Measurements from ENCODE around the gene PAK1. TPM values are rescaled to one million over a fixed set of nuclear protein-coding genes. Genes with fewer than 3 reads are reported as not detected.

The PAK1 gene
- total RNA-seq, 1 donor from 2014 or later, result 29.2 TPM

GRCh38 chr11:77361184-77361583 lies 112.7 kb downstream of the PAK1 start:
- no peak for ATAC-seq

DNA sequence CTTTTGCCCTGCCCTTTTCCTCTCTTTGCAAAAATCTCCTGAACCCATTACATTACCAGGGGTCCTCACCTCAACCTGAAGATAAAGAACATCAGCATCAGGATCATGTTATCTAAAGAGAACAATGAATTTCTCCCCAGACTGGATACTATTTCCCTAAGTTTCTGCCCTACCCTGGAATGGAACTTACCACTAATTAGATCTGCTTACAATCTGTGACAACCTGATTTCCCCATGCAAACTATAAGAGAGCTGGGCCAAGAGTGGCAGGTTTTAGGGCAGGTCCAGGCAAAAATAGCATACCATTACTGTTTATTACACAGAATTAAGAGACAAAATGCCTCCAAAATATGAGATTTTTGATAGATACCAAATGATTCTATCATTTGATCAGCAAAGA lies 114.4 kb downstream of the PAK1 start:
- no peak for ATAC-seq

DNA sequence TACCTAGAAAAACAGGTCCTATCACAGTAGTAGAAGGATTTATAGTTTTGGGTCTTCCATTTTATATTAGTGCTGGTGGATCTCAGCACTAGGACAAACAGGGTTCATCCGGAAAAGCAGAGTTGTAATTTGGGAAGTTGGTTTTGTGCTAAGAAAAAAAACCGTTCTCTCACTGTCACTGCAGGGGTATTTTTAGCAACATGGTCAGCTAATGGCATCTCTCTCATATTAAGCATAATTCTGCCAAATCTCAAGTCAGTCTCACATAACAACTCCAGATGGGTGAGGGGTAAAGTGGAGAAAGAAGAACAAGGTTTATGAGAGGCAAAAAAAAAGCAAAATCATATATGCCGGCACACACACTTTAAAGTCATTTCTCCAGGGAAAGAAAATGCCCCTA lies 120.8 kb downstream of the PAK1 start:
- ATAC-seq, result no peak

GRCh38 chr11:77351281-77351886 lies 122.5 kb downstream of the PAK1 start:
- ATAC-seq, result no peak

GRCh38 chr11:77347948-77348347 lies 125.9 kb downstream of the PAK1 start:
- no peak for ATAC-seq

- no peak for ATAC-seq
Measured at GRCh38 chr11:77346906-77347603, 126.8 kb downstream of the PAK1 start.

- ATAC-seq, result no peak
Measured at GRCh38 chr11:77345621-77346020, 128.3 kb downstream of the PAK1 start.

GRCh38 chr11:77340501-77340900 lies 133.4 kb downstream of the PAK1 start:
- ATAC-seq, result no peak

DNA sequence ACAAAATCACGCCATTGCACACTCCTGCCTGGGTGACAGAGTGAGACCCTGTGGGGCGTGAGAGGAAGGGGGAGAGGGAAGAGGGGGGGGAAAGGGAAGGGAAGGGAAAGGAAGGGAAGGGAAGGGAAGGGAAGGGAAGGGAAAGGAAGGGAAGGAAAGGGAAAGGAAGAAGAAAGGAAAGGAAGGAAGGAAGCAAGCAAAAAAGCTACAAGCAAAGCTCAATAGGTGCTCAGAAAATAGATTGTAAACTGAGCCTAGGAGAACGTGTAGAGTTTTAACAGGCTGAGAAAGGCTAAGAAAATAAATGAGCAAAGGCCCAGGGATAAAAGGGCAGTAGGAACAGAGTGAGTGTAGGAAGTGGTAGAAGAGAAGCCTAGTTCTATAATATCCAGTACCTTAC lies 141.6 kb downstream of the PAK1 start:
- no peak for ATAC-seq

DNA sequence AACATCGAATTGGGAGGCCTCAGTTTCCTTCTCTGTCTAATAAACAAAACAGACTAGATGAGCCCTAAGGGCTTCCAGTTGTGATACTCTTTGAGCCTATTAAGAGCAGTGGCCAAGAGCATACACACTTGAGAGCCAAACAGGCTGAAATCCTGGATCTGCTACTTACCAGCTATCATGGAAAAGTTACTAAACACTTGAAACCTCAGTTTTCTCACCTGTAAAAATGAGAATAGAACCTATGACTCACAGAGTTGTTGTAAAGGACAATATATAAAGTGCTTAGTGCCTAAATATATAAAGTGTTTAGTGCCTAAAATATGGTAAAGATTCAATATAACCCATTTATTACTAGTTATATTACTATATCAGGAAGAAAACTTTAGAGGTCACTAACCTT lies 148.7 kb downstream of the PAK1 start:
- ATAC-seq, result no peak

DNA sequence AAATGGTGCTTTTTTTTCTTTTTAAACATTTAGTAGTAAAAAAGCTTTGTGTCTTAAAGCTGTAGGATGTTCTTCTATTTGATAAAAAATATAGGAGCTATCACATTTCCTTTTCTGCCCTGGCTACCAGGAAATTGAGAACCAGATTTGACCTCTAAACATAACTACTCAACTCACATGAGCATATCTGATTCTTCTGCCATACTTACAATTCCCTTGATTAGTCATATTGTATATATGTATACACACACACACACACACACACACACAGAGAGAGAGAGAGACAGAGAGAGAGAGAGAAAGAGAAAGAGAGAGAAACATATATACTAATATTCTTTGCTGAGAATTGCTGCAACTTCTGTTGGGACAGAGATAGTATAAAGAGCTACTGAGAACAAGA lies 149.4 kb downstream of the PAK1 start:
- ATAC-seq, result no peak

GRCh38 chr11:77322926-77323590 lies 150.8 kb downstream of the PAK1 start:
- no peak for ATAC-seq

GRCh38 chr11:77322506-77322905 lies 151.4 kb downstream of the PAK1 start:
- ATAC-seq, result no peak

- no peak for ATAC-seq
Measured at GRCh38 chr11:77320351-77320750, 153.5 kb downstream of the PAK1 start.

- ATAC-seq, result no peak
Measured at GRCh38 chr11:77318600-77318999, 155.3 kb downstream of the PAK1 start.

DNA sequence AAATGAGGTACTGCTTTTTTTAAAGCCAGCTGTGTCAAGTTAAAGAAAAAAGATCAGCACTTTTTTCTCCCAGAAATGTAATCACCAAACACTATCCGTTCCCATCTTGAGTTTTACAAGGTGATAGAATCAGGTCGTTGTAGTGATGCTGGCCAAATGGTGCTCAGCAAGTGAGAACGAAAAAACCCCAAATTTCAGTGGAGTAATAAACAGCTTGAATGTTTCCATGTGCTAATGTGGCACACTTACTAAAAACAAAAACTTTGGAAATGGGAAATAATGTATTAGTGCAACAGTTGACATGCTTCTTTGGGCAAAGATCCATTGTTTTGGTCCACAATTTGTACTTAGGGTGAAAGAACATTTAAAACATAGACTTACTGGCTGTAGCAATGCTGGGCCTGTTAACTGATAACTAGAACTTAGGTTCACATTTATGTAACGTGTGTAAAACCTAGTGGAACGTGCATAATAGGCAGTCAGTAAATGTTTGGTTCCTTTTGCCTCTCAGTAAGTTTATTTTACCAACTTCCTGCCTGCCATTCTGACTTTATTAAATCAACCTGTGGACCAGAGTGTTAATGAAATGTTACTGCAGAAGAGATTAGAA lies 157.1 kb downstream of the PAK1 start:
- no peak for ATAC-seq

DNA sequence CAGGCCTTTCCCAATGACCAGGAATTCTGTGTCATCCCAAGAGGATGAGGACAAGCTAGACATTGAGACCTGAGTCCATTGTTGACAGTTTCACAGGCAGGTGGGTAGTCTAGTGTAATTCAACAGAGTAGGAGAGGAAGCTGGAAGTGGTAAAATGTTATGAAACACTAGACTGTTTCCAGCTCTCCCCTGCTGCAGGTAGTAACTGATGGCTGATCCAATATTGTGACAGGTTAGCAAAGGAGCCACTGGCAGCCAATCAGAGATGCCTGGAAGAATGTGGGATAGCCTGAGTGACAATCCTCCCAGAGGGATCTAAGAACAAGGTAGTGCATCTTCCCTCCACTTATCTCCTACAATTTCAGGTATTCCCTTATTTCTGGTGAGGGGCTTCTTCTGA lies 161.8 kb downstream of the PAK1 start:
- no peak for ATAC-seq

GRCh38 chr11:77311701-77312100 lies 162.2 kb downstream of the PAK1 start:
- ATAC-seq, result no peak

- no peak for ATAC-seq
Measured at GRCh38 chr11:77310721-77311120, 163.2 kb downstream of the PAK1 start.

DNA sequence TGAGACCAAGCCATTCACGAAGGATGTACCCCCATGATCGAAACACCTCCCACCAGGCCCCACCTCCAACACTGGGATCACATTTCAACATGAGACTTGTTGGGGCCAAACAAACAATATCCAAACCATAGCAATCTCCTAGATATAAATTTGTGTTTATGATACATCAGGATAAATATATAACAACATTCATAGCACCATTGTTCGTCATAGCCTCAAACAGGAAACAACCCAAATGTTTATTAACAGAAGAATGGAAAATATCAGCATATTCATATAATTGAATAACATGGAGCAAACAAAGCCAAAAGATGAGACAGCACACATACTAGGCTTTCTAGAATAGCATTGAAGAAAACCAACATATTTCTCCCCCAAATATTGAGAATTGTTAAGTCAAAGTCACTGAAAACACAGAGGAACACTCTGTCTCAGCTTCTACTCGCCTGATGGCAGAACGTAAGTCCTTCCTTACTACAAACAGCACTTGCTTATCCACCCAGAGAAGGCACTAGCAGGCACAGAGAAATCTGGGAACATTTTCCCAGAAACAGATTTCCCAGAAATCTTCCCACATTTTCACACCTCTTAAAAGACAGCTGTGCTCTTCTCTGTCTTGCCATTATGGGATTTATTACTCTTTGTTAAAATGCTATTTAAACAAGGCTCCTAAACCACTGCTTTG lies 164.4 kb downstream of the PAK1 start:
- no peak for ATAC-seq

DNA sequence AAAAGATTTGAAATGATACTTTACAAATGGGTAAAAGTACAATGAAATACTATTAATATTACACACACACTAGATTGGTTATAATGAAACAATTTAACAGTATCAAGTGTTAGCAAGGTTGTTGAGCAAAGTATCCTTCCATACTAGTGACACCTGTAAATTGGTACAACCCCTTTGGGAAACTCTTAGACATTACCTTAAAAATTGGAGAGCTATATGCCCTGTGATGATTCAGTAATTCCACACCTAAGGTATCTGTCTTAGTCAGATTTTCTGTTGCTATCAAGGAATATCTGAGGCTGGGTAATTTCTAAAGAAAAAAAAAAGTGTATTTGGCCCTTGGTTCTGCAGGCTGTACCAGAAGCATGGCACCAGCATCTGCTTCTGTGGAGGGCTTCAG lies 165.1 kb downstream of the PAK1 start:
- ATAC-seq, result no peak

GRCh38 chr11:77303328-77303727 lies 170.6 kb downstream of the PAK1 start:
- no peak for ATAC-seq

DNA sequence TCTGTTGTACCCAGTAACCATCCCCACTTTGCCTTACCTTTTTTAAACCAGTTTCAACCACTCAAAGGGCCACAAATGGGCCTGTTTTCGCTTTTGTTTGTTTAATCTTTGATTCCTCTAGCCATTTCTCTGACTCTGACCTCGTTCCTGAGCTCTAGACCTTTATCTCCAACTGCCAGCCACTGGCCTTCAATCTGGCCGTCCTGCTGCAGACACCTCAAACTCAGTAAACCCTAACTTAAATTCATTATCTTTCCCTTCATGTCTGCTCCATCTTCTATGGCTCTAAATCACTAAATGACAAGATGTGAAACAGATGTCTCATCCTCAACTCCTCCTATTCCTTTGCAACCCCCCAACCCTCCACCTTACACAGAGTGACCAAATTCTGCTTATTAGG lies 171.1 kb downstream of the PAK1 start:
- no peak for ATAC-seq
